HepG2 (cell line): ENCODE measurements around the gene MUL1. TPM values are rescaled to one million over a fixed set of nuclear protein-coding genes. Genes with fewer than 3 reads are reported as not detected.

ENCODE experiments used
- GABPB1 ChIP-seq: IDR thresholded peaks from 2 replicates; pipeline ENCODE4 v1.6.1; 2016; ENCODE audit warnings: mild to moderate bottlenecking, missing genetic modification reagents, moderate library complexity, missing compliant biosample characterization
- HOXD1 ChIP-seq: sonication (generic); formaldehyde crosslinking; IDR thresholded peaks from 2 replicates; pipeline ENCODE4 v1.5.0; 2020; ENCODE audit warnings: missing genetic modification reagents
- POGZ ChIP-seq: sonication (generic); formaldehyde crosslinking; IDR thresholded peaks from 2 replicates; pipeline ENCODE4 v1.4.0; 2020; ENCODE audit warnings: mild to moderate bottlenecking, missing genetic modification reagents
- POLR2G ChIP-seq: fragments of 200-400 bp; formaldehyde crosslinking; IDR thresholded peaks from 2 replicates; pipeline ENCODE4 v1.6.1; 2018; ENCODE audit warnings: mild to moderate bottlenecking, low read depth, low read length, moderate library complexity
- SIN3A ChIP-seq: IDR thresholded peaks from 2 replicates; pipeline ENCODE4 v1.6.1; 2011; ENCODE audit warnings: low read depth, mild to moderate bottlenecking, control low read depth, low read length, borderline replicate concordance
- SPEN ChIP-seq: sonication (generic); formaldehyde crosslinking; IDR thresholded peaks from 2 replicates; pipeline ENCODE4 v1.5.1; 2020; ENCODE audit warnings: low read depth, mild to moderate bottlenecking, missing genetic modification reagents
- SRSF9 ChIP-seq: fragments of 200-400 bp; formaldehyde crosslinking; IDR thresholded peaks from 2 replicates; pipeline ENCODE4 v1.6.1; 2018; ENCODE audit warnings: borderline replicate concordance, mild to moderate bottlenecking, low read depth, low read length; ENCODE audit not compliant: insufficient read depth, poor library complexity, severe bottlenecking
- ZNF441 ChIP-seq: sonication (generic); formaldehyde crosslinking; IDR thresholded peaks from 2 replicates; pipeline ENCODE4 v1.7.0; 2021; ENCODE audit warnings: missing genetic modification reagents, borderline replicate concordance
- ZNF546 ChIP-seq: sonication (generic); formaldehyde crosslinking; conservative IDR thresholded peaks from 2 replicates; pipeline ENCODE4 v1.8.1; 2023; ENCODE audit warnings: mild to moderate bottlenecking, missing genetic modification reagents
- ZNF703 ChIP-seq: sonication (generic); formaldehyde crosslinking; IDR thresholded peaks from 2 replicates; pipeline ENCODE4 v1.5.1; 2020; ENCODE audit warnings: missing genetic modification reagents, mild to moderate bottlenecking, moderate library complexity, borderline replicate concordance
- ZNF780A ChIP-seq: sonication (generic); formaldehyde crosslinking; IDR thresholded peaks from 2 replicates; pipeline ENCODE4 v1.8.0; 2022; ENCODE audit warnings: mild to moderate bottlenecking, missing genetic modification reagents, moderate library complexity
- polyA plus RNA-seq, 8 experiments: library from polyadenylated mRNA; depleted of rRNA in 3 of 8; stranded (reverse) in 7 of 8; unstranded in 1 of 8; fragments of >200 nt; fragmentation: Illumina TruSeq in 4 of 8; extraction: Trizol in 4 of 8; gene quantifications; 2 replicates each; pipeline versions ENCODE4 v1.2.1 to v1.2.3, GENCODE V29; 2011 to 2016; ENCODE audit warnings: low read depth in 4 of 8, missing spikeins in 1 of 8, mixed read lengths in 1 of 8; ENCODE audit not compliant: insufficient read depth in 1 of 8
- total RNA-seq, 5 experiments: library from RNA; depleted of rRNA; stranded (reverse); fragments of >200 nt; fragmentation: Illumina TruSeq; extraction: Trizol; gene quantifications; 2 replicates each; pipeline ENCODE4 v1.2.3, GENCODE V29; 2016; ENCODE audit warnings: low read depth in 1 of 5
- TF ChIP-seq, protein P1 (sequence below): sonication (generic); formaldehyde crosslinking; conservative IDR thresholded peaks from 2 replicates; pipeline ENCODE4 v1.4.0; 2020; ENCODE audit warnings: mild to moderate bottlenecking, missing genetic modification reagents, moderate library complexity
- TF ChIP-seq, protein P2 (sequence below), 2 experiments: sonication (generic) in 1 of 2; formaldehyde crosslinking in 1 of 2; IDR thresholded peaks; 2 replicates each; pipeline versions ENCODE4 v1.6.1 to v1.9.0; 2014 to 2022; ENCODE audit warnings: antibody characterized with exemption in 1 of 2, borderline replicate concordance in 1 of 2, inconsistent platforms in 1 of 2, low read depth in 1 of 2, missing genetic modification reagents in 1 of 2
- TF ChIP-seq, protein P3 (sequence below), 2 experiments: IDR thresholded peaks; 2 replicates each; pipeline ENCODE4 v1.6.1; 2011 to 2012; ENCODE audit warnings: low read length in 2 of 2, borderline replicate concordance in 1 of 2, low read depth in 1 of 2, mild to moderate bottlenecking in 1 of 2, moderate library complexity in 1 of 2

Gene MUL1
- total and polyA plus RNA-seq, 2 of the 13 experiments (the other 11 are each of a cell fraction or from before 2014, with no cell fraction given), result 21.5 to 26.5 TPM

DNA sequence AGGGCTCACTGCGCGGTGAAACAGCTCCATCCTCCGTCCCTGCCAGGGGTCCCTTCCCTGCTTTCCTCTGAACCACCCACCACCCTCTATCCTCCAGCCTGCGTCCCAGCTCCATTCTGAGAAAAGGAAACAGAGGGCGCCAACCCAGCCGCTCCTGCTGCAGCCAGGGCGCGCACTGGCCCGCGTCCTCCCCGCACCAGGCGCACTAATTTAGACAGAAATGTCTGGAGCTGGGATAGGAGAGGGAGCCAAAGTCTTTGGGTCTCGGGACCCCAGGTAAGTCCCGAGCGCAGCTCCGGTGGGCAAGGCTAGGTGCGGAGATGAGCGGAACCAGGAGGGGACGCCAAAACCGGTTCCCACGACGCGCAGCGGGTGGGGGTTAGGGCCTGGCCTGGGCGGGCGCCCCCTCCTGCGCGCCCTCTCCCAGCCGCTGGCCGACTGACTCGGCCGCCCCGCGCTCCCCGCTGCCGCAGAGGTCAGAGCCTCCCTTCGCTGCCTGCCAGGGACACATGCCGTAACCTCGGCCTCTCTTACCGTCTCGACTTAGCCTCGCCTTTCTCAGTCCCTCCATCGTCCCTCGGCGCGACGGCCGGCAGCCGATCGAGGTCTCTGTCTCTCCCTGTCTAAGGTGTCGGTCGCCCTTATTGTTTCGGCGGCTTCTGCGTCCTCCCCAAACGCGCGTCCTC is 24.0 kb downstream of the MUL1 start (continued):
- TF ChIP-seq, protein P1, sequence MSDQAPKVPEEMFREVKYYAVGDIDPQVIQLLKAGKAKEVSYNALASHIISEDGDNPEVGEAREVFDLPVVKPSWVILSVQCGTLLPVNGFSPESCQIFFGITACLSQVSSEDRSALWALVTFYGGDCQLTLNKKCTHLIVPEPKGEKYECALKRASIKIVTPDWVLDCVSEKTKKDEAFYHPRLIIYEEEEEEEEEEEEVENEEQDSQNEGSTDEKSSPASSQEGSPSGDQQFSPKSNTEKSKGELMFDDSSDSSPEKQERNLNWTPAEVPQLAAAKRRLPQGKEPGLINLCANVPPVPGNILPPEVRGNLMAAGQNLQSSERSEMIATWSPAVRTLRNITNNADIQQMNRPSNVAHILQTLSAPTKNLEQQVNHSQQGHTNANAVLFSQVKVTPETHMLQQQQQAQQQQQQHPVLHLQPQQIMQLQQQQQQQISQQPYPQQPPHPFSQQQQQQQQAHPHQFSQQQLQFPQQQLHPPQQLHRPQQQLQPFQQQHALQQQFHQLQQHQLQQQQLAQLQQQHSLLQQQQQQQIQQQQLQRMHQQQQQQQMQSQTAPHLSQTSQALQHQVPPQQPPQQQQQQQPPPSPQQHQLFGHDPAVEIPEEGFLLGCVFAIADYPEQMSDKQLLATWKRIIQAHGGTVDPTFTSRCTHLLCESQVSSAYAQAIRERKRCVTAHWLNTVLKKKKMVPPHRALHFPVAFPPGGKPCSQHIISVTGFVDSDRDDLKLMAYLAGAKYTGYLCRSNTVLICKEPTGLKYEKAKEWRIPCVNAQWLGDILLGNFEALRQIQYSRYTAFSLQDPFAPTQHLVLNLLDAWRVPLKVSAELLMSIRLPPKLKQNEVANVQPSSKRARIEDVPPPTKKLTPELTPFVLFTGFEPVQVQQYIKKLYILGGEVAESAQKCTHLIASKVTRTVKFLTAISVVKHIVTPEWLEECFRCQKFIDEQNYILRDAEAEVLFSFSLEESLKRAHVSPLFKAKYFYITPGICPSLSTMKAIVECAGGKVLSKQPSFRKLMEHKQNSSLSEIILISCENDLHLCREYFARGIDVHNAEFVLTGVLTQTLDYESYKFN (CRISPR knock-in tag), result peak; percentile 33; the same call in 1 of the 2 replicates
- no peak for TF ChIP-seq SRSF9
- TF ChIP-seq ZNF441 (CRISPR knock-in tag), result peak; percentile 75; the same call in 1 of the 2 replicates
- no peak; the same call in 1 of the 2 replicates for TF ChIP-seq SPEN (CRISPR knock-in tag)
- 0 out of 2 replicates have a peak, but pooled peaks have one; percentile 15 for TF ChIP-seq SIN3A
- TF ChIP-seq POGZ (CRISPR knock-in tag), result no peak
- no peak for TF ChIP-seq ZNF546 (CRISPR knock-in tag)
- no peak for TF ChIP-seq ZNF703
- TF ChIP-seq, protein P2, sequence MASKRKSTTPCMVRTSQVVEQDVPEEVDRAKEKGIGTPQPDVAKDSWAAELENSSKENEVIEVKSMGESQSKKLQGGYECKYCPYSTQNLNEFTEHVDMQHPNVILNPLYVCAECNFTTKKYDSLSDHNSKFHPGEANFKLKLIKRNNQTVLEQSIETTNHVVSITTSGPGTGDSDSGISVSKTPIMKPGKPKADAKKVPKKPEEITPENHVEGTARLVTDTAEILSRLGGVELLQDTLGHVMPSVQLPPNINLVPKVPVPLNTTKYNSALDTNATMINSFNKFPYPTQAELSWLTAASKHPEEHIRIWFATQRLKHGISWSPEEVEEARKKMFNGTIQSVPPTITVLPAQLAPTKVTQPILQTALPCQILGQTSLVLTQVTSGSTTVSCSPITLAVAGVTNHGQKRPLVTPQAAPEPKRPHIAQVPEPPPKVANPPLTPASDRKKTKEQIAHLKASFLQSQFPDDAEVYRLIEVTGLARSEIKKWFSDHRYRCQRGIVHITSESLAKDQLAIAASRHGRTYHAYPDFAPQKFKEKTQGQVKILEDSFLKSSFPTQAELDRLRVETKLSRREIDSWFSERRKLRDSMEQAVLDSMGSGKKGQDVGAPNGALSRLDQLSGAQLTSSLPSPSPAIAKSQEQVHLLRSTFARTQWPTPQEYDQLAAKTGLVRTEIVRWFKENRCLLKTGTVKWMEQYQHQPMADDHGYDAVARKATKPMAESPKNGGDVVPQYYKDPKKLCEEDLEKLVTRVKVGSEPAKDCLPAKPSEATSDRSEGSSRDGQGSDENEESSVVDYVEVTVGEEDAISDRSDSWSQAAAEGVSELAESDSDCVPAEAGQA (IDR thresholded peaks at IDR 0.05; ENCODE audit: low read depth), result no peak
- TF ChIP-seq, protein P2 (CRISPR knock-in tag; IDR thresholded peaks at IDR 0.05; ENCODE audit: borderline replicate concordance), result no peak
- TF ChIP-seq ZNF780A (CRISPR knock-in tag), result no peak
- TF ChIP-seq, protein P3, sequence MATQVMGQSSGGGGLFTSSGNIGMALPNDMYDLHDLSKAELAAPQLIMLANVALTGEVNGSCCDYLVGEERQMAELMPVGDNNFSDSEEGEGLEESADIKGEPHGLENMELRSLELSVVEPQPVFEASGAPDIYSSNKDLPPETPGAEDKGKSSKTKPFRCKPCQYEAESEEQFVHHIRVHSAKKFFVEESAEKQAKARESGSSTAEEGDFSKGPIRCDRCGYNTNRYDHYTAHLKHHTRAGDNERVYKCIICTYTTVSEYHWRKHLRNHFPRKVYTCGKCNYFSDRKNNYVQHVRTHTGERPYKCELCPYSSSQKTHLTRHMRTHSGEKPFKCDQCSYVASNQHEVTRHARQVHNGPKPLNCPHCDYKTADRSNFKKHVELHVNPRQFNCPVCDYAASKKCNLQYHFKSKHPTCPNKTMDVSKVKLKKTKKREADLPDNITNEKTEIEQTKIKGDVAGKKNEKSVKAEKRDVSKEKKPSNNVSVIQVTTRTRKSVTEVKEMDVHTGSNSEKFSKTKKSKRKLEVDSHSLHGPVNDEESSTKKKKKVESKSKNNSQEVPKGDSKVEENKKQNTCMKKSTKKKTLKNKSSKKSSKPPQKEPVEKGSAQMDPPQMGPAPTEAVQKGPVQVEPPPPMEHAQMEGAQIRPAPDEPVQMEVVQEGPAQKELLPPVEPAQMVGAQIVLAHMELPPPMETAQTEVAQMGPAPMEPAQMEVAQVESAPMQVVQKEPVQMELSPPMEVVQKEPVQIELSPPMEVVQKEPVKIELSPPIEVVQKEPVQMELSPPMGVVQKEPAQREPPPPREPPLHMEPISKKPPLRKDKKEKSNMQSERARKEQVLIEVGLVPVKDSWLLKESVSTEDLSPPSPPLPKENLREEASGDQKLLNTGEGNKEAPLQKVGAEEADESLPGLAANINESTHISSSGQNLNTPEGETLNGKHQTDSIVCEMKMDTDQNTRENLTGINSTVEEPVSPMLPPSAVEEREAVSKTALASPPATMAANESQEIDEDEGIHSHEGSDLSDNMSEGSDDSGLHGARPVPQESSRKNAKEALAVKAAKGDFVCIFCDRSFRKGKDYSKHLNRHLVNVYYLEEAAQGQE (IDR thresholded peaks at IDR 0.05; ENCODE audit: borderline replicate concordance in 1 of 2, low read depth in 1 of 2, low read length in 2 of 2), result no peak
- TF ChIP-seq HOXD1 (CRISPR knock-in tag), result no peak
- peak; percentile 62; the same call in 1 of the 2 replicates for TF ChIP-seq GABPB1 (CRISPR knock-in tag)
- TF ChIP-seq POLR2G, result 0 out of 2 replicates have a peak, but pooled peaks have one; percentile 22
